Measurements from ENCODE around the gene ANKRD36B.

- TF ChIP-seq CTCF (IDR thresholded peaks at IDR 0.05; ENCODE audit: borderline replicate concordance, extremely low read depth, low read length, poor library complexity, severe bottlenecking) = no peak
- no peak for TF ChIP-seq EZH2 (IDR thresholded peaks at IDR 0.05; ENCODE audit: borderline replicate concordance, low read depth, low read length, severe bottlenecking)
Observed at GRCh38 chr2:97617911-97618310, 28.2 kb upstream of the ANKRD36B start.

Measured in DND-41 (cell line).